A673 (cell line): ENCODE data around the gene ZNF358. TPM values are rescaled to one million over a fixed set of nuclear protein-coding genes. Genes with fewer than 3 reads are reported as not detected.
A peak's percentile ranks its signal among the peaks of the same experiment; 100 is the strongest.

Experiments used
- BruUV-seq: library from RNA; stranded (reverse); fragments of 400-500 nt; replicated peaks from 2 replicates; lab custom pipeline; 2021; lab: Mats Ljungman, UMichigan
- CTCF ChIA-PET: fragments of 300-600 bp; sonication (Branson Sonifier 250); formaldehyde crosslinking; loops from one replicate; lab custom pipeline; 2022; ENCODE audit warnings: antibody characterized with exemption; lab: Charles Lee
- POLR2A ChIA-PET: fragments of 300-600 bp; sonication (Branson Sonifier 250); formaldehyde crosslinking; loops from one replicate; lab custom pipeline; 2022; ENCODE audit warnings: antibody characterized with exemption; ENCODE audit not compliant: low non-redundant PET; lab: Charles Lee
- DNase-seq: peaks from one replicate; pipeline ENCODE4 v3.0.0-alpha.2; 2015; ENCODE audit warnings: low spot score
- H3K27ac ChIP-seq: fragments of 200-600 bp; sonication (generic); 2 replicates; pipeline ENCODE4 v1.5.1; 2016; ENCODE audit warnings: mixed run types, low read depth, mild to moderate bottlenecking, mixed read lengths, antibody characterized with exemption, low read length; ENCODE audit not compliant: poor library complexity, severe bottlenecking
- H3K27me3 ChIP-seq: fragments of 200-600 bp; sonication (generic); replicated peaks from 2 replicates; pipeline ENCODE4 v1.6.1; 2017; ENCODE audit warnings: mixed run types, low read depth, mild to moderate bottlenecking, mixed read lengths, antibody characterized with exemption, low read length; ENCODE audit not compliant: insufficient read depth, poor library complexity
- H3K36me3 ChIP-seq: fragments of 200-600 bp; sonication (generic); 2 replicates; pipeline ENCODE4 v1.6.1; 2016; ENCODE audit warnings: mixed run types, mild to moderate bottlenecking, mixed read lengths, antibody characterized with exemption, low read length; ENCODE audit not compliant: insufficient read depth, poor library complexity, severe bottlenecking
- H3K4me1 ChIP-seq: fragments of 200-600 bp; sonication (generic); 2 replicates; pipeline ENCODE4 v1.6.1; 2017; ENCODE audit warnings: mixed run types, mild to moderate bottlenecking, mixed read lengths, antibody characterized with exemption, low read length; ENCODE audit not compliant: insufficient read depth, poor library complexity, severe bottlenecking
- H3K4me3 ChIP-seq: fragments of 200-600 bp; sonication (generic); 2 replicates; pipeline ENCODE4 v1.5.1; 2016; ENCODE audit warnings: low read depth, mixed run types, mild to moderate bottlenecking, mixed read lengths, low read length; ENCODE audit not compliant: poor library complexity, severe bottlenecking
- H3K9me3 ChIP-seq: fragments of 200-600 bp; sonication (generic); 2 replicates; pipeline ENCODE4 v1.6.1; 2016; ENCODE audit warnings: mixed run types, low read depth, mild to moderate bottlenecking, mixed read lengths, antibody characterized with exemption, low read length; ENCODE audit not compliant: poor library complexity, severe bottlenecking
- EZH2 ChIP-seq: fragments of 200-600 bp; sonication (generic); IDR thresholded peaks from 2 replicates; pipeline ENCODE4 v1.6.1; 2017; ENCODE audit warnings: borderline replicate concordance, low read depth, mild to moderate bottlenecking, mixed read lengths, antibody characterized with exemption, low read length; ENCODE audit not compliant: poor library complexity, severe bottlenecking
- intact Hi-C: fragments of 100-400 bp; cut with micrococcal nuclease; formaldehyde crosslinking; loops from one replicate; pipeline ENCODE4 v1.10.0; 2022; ENCODE audit not compliant: unreplicated experiment
- total RNA-seq: library from RNA; stranded (reverse); gene quantifications from 2 replicates; pipeline ENCODE4 v1.2.3, GENCODE V29; 2021
- TF ChIP-seq, protein P1 (sequence below): fragments of 300-800, 200-600 bp; sonication (generic); conservative IDR thresholded peaks from 2 replicates; pipeline ENCODE4 v1.5.1; 2017; ENCODE audit warnings: low read depth, mild to moderate bottlenecking, antibody characterized with exemption, low read length, moderate library complexity, mixed read lengths

The ZNF358 gene
- total RNA-seq, 1 experiment from 2014 or later, result 44.1 TPM

DNA sequence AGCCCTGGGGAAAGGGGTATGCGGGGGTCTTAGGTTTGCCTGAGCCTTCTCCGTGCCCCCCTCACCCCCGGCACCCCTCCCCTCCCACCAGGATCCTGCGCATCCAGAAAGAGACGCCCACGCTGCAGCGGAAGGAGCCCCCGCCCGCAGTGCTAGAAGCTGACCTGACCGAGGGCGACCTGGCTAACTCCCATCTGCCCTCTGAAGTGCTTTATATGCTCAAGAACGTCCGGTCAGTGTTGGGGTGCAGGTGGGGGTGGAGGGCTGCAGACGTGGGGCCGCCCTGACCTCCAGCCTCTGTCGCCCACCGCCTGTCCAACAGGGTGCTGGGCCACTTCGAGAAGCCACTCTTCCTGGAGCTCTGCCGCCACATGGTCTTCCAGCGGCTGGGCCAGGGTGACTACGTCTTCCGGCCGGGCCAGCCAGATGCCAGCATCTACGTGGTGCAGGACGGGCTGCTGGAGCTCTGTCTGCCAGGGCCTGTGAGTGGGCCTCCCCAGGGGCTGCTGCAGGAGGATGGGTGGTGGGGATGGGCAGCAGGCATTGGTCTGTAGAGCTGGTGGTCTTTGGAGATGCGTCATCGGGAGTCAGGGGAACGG lies 24.0 kb downstream of the ZNF358 start:
- intact Hi-C loops, result loop anchor here (10.0 kb wide), 1 partner anchor 145 kb away; no protein-coding TSS in a partner anchor
- CTCF ChIA-PET, result no interaction called here
- H3K4me3 ChIP-seq, result no peak overlapping the region
- H3K9me3 ChIP-seq, result no peaks in the 10 kb centered on the region
- no peaks in the 10 kb centered on the region for H3K4me1 ChIP-seq
- no peak overlapping the region for H3K27ac ChIP-seq
- no peak for DNase-seq
- no TSS peak for BruUV-seq
- POLR2A ChIA-PET, result interaction anchor here (0.7 kb wide), 1 partner anchor 50 kb away, joined by 17 read pairs; no protein-coding TSS in a partner anchor
- TF ChIP-seq, protein P1, sequence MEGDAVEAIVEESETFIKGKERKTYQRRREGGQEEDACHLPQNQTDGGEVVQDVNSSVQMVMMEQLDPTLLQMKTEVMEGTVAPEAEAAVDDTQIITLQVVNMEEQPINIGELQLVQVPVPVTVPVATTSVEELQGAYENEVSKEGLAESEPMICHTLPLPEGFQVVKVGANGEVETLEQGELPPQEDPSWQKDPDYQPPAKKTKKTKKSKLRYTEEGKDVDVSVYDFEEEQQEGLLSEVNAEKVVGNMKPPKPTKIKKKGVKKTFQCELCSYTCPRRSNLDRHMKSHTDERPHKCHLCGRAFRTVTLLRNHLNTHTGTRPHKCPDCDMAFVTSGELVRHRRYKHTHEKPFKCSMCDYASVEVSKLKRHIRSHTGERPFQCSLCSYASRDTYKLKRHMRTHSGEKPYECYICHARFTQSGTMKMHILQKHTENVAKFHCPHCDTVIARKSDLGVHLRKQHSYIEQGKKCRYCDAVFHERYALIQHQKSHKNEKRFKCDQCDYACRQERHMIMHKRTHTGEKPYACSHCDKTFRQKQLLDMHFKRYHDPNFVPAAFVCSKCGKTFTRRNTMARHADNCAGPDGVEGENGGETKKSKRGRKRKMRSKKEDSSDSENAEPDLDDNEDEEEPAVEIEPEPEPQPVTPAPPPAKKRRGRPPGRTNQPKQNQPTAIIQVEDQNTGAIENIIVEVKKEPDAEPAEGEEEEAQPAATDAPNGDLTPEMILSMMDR, result no peak
- no peak for TF ChIP-seq EZH2
- no peaks in the 10 kb centered on the region for H3K27me3 ChIP-seq
- H3K36me3 ChIP-seq, result peaks cover 7% of the 10 kb centered on the region

DNA sequence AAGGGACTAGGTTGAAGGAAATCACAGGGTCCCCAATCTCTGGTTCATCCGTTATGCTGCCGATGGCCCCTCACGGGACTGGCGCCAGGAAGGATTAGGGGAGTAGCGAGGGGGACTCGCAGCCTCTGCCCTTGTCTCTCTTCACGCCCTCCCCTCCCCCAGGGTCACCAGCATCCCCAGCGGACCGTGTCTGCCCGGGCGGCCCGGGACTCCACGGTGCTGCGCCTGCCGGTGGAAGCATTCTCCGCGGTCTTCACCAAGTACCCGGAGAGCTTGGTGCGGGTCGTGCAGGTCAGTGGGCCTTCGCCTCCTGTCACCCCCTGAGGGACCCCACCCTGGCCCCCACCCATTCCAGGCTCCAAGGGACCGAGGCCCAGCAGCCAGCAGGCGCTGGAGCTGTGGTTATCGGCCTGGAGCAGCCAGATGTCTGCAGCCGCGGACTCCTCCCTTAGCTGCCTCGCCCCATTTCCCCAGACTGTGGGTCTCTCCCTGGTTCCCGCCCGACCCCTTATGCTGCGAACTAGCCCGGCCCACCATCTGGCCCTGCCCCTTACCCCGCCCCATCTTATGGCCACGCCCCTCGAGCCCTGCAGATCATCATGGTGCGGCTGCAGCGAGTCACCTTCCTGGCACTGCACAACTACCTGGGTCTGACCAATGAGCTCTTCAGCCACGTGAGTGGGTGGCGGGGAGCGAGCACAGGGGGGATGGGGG lies 25.0 kb downstream of the ZNF358 start:
- intact Hi-C loops, result no loop called here

DNA sequence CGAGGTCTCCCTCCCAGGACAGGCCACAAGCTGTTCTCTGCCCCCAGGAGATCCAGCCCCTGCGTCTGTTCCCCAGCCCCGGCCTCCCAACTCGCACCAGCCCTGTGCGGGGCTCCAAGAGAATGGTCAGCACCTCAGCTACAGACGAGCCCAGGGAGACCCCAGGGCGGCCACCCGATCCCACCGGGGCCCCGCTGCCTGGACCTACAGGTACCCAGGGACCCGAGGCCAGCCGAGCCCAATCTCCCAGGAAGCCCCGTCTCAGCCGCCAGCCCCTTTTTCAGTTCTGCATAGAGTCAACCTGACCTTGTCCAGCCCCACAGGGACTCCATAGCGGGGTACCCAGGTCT lies 25.5 kb downstream of the ZNF358 start:
- Histone ChIP-seq H3K27ac (no peak overlapping the region), H3K27me3 (no peaks in the 10 kb centered on the region), H3K36me3 (peaks cover 7% of the 10 kb centered on the region), H3K9me3 (no peaks in the 10 kb centered on the region), H3K4me3 (no peak overlapping the region), H3K4me1 (no peaks in the 10 kb centered on the region)
- POLR2A ChIA-PET, result no interaction called here
- BruUV-seq, result no TSS peak
- intact Hi-C loops, result no loop called here
- CTCF ChIA-PET, result interaction anchor here (0.6 kb wide), 2 partner anchors 173 to 1679 kb away, joined by 3 to 14 read pairs; no protein-coding TSS in a partner anchor
- TF ChIP-seq, protein P1, result no peak
- no peak for TF ChIP-seq EZH2
- no peak for DNase-seq

More for the DNA sequence above, 25.0 kb downstream of the ZNF358 start:
- no TSS peak for BruUV-seq
- Histone ChIP-seq H3K4me3 (no peak overlapping the region), H3K4me1 (no peaks in the 10 kb centered on the region), H3K9me3 (no peaks in the 10 kb centered on the region), H3K27me3 (no peaks in the 10 kb centered on the region), H3K27ac (no peak overlapping the region), H3K36me3 (peaks cover 7% of the 10 kb centered on the region)
- TF ChIP-seq, protein P1, result no peak
- no peak for TF ChIP-seq EZH2
- ChIA-PET POLR2A (no interaction called here), CTCF (interaction anchor here (0.6 kb wide), 2 partner anchors 172 to 1678 kb away, joined by 3 to 14 read pairs; no protein-coding TSS in a partner anchor)
- peak; percentile 43 for DNase-seq
